Pulmonary artery endothelial cell (primary cell): ENCODE measurements around the gene PMEL. TPM values are rescaled to one million over a fixed set of nuclear protein-coding genes. Genes with fewer than 3 reads are reported as not detected.
"Not testable (repeated sequence)": the region's sequence is repeated elsewhere in the genome, so short reads cannot be mapped to it uniquely, and the experiment has no call there.

Experiments
- DNase-seq: peaks from one replicate; pipeline ENCODE4 v3.0.0-alpha.2; 2011; ENCODE audit warnings: low read depth, low spot score
- total RNA-seq: library from RNA; depleted of rRNA; stranded (reverse); fragments of >200 nt; gene quantifications from 2 replicates; pipeline ENCODE4 v1.2.3, GENCODE V29; 2014

PMEL gene
- total RNA-seq, 1 donor from 2014 or later = 0.33 TPM

DNA sequence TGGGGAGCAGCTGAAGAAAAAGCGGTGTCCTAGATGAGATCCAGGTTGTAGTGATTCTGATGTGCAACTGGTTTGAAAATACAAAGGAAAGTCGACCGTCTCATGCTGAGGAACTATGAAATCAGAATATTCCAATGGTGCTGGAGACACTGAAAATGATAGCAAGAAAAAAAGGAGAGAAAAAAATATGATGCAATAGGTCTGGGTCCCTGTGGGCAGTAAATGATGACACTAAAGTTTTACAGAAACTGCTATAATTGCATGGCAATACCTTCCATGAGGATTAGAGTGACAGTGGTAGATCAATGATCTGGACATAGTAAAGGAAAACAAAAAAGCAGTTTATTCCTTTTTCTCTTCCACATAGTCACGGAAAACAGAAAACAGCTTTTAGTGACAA is 40.5 kb downstream of the PMEL start:
- DNase-seq = no peak

DNA sequence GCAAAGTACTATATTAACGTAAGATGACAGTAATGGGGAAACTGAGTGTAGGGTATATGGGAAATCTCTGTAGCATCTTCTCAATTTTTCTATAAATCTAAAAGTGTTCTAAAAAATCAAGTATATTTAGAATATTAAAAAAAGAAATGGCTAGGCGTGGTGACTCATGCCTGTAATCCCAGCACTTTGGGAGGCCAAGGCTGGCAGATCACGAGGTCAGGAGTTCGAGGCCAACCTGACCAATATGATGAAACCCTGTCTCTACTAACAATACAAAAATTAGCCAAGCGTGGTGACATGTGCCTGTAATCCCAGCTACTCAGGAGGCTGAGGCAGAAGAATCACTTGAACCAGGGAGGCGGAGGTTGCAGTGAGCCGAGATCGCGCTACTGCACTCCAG is 42.2 kb downstream of the PMEL start:
- DNase-seq = not testable (repeated sequence)

GRCh38 chr12:55922126-55922525 is 43.7 kb downstream of the PMEL start:
- no peak for DNase-seq

GRCh38 chr12:55919032-55919431 is 46.8 kb downstream of the PMEL start:
- not testable (repeated sequence) for DNase-seq

- no peak for DNase-seq
Observed at GRCh38 chr12:55915482-55915859, 50.4 kb downstream of the PMEL start.

GRCh38 chr12:55912908-55913307 is 52.9 kb downstream of the PMEL start:
- DNase-seq = no peak

DNA sequence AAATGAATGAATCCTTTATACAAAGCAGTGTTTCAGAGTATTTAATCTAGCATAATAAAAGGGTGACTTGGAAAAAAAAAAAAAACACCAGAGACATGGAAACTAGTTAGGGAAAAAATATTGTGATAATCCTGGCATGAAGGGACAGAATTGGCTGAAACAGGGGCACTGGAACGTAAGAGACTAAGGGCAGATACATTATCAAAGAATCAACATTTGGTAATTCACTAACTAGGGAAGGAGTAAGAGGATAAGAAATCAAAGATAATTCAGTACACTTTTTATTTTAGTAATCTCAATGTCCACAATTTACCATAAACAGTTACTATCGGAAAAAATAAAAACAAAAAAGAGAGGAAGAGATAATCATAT is 56.3 kb downstream of the PMEL start:
- no peak for DNase-seq

- no peak for DNase-seq
Observed at GRCh38 chr12:55908726-55909512, 56.9 kb downstream of the PMEL start.

GRCh38 chr12:55906056-55906455 is 59.8 kb downstream of the PMEL start:
- no peak for DNase-seq

Other genes with a start within 250 kb of the PMEL start
- 53.6 and 62.4 TPM in 2 replicates for gene BLOC1S1, start 250.0 kb downstream of the PMEL start, total RNA-seq
- gene RDH5, start 245.6 kb downstream of the PMEL start, total RNA-seq = 0.63 and 0.79 TPM in 2 replicates
- 1,224 and 1,479 TPM in 2 replicates for gene CD63, start 237.0 kb downstream of the PMEL start, total RNA-seq
- gene GDF11, start 222.9 kb downstream of the PMEL start, total RNA-seq = 3.6 and 5.1 TPM in 2 replicates
- gene SARNP, start 148.3 kb downstream of the PMEL start, total RNA-seq = 110 and 137 TPM in 2 replicates
- gene ORMDL2, start 148.0 kb downstream of the PMEL start, total RNA-seq = 30.9 and 38.2 TPM in 2 replicates
- gene DNAJC14, start 136.5 kb downstream of the PMEL start, total RNA-seq = 64.8 and 75.2 TPM in 2 replicates
- 0.42 and 0.46 TPM in 2 replicates for gene MMP19, start 123.1 kb downstream of the PMEL start, total RNA-seq
- 25.1 and 32.0 TPM in 2 replicates for gene PYM1, start 38.1 kb downstream of the PMEL start, total RNA-seq
- 32.3 and 36.0 TPM in 2 replicates for gene DGKA, start 34.9 kb downstream of the PMEL start, total RNA-seq
- gene CDK2, start 788 bp upstream of the PMEL start, total RNA-seq = 29.5 and 55.0 TPM in 2 replicates
- 35.2 and 45.7 TPM in 2 replicates for gene RAB5B, start 8.0 kb upstream of the PMEL start, total RNA-seq
- 13.8 and 23.2 TPM in 2 replicates for gene SUOX, start 31.2 kb upstream of the PMEL start, total RNA-seq
- 0.46 and 0.86 TPM in 2 replicates for gene IKZF4, start 55.0 kb upstream of the PMEL start, total RNA-seq
- gene RPS26, start 75.9 kb upstream of the PMEL start, total RNA-seq = 94.9 and 101 TPM in 2 replicates
- 0.07 and 0.11 TPM in 2 replicates for gene ERBB3, start 114.1 kb upstream of the PMEL start, total RNA-seq
- 240 and 266 TPM in 2 replicates for gene PA2G4, start 138.5 kb upstream of the PMEL start, total RNA-seq
- gene RPL41, start 150.6 kb upstream of the PMEL start, total RNA-seq = 2,515 and 3,966 TPM in 2 replicates
- gene ZC3H10, start 152.2 kb upstream of the PMEL start, total RNA-seq = 5.5 and 7.0 TPM in 2 replicates
- gene ESYT1, start 162.2 kb upstream of the PMEL start, total RNA-seq = 313 and 330 TPM in 2 replicates
- 60.6 and 81.1 TPM in 2 replicates for gene MYL6B, start 186.5 kb upstream of the PMEL start, total RNA-seq
- gene MYL6, start 192.3 kb upstream of the PMEL start, total RNA-seq = 2,535 and 2,553 TPM in 2 replicates
- gene SMARCC2, start 223.4 kb upstream of the PMEL start, total RNA-seq = 53.2 and 70.9 TPM in 2 replicates